ENCODE measurements around the gene IPO4.

The IPO4 gene

DNA sequence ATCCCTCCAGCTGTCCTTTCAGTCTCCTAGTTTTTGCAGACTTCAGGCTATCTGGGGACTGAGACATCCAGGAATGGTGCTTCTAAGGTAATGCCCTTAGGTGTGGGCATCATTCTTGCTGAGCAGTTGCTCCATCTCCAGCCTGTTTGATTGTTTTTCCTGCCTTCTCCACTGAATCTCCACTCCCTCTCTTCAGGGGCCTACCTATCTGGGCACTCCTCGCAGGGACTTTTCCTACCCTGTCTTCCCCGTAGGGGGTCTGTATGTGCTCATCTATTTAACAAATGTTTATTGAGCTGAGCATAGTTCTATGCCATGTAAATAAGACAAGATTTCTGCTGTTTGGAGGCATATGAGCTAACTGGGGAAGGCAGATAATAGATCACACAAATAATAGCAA is 55.6 kb downstream of the IPO4 start:
- Histone ChIP-seq H2BK5ac (ENCODE audit: low read depth, low read length, poor library complexity, severe bottlenecking) (no peak overlapping the region), H3K9ac (ENCODE audit: low read length) (no peak overlapping the region), H3K23ac (ENCODE audit: low read length in 2 of 2) (no peak overlapping the region), H2AK5ac (ENCODE audit: low read length, severe bottlenecking) (no peak overlapping the region), H3K27me3 (ENCODE audit: control insufficient read depth in 1 of 2, insufficient read depth in 1 of 2, low read length in 2 of 2) (no peaks in the 10 kb centered on the region), H4K91ac (ENCODE audit: low read length) (no peak overlapping the region), H3K79me1 (replicated peaks; ENCODE audit: low read length, poor library complexity, severe bottlenecking) (peaks cover 13% of the 10 kb centered on the region), H3K4me2 (ENCODE audit: low read length, poor library complexity, severe bottlenecking) (no peak overlapping the region), H4K8ac (ENCODE audit: low read length) (no peak overlapping the region), H2BK120ac (ENCODE audit: low read depth, low read length) (no peak overlapping the region), H2AFZ (ENCODE audit: low read depth, low read length) (no peak overlapping the region), H3K4me1 (ENCODE audit: control insufficient read depth, insufficient read depth, low read depth, low read length) (peaks cover 13% of the 10 kb centered on the region), H3K4me3 (ENCODE audit: insufficient read depth in 1 of 2, low read depth in 1 of 2, low read length in 2 of 2) (no peak overlapping the region), H2BK15ac (ENCODE audit: low read depth, poor library complexity, severe bottlenecking) (no peak overlapping the region), H3K9me3 (ENCODE audit: control insufficient read depth, low read length) (no peaks in the 10 kb centered on the region), H3K4ac (ENCODE audit: low read depth in 1 of 2, low read length in 2 of 2) (no peak overlapping the region), H3K27ac (ENCODE audit: low read length, poor library complexity, severe bottlenecking) (no peak overlapping the region), H2BK12ac (ENCODE audit: low read length in 2 of 2) (no peak overlapping the region), H3K18ac (ENCODE audit: low read depth in 1 of 2, low read length in 2 of 2) (no peak overlapping the region), H3K36me3 (ENCODE audit: control insufficient read depth in 1 of 2, insufficient read depth in 2 of 2, low read depth in 1 of 2, low read length in 2 of 2) (peaks cover 8 to 18% of the 10 kb centered on the region in 2 experiments), H3K14ac (ENCODE audit: low read length in 2 of 2) (no peak overlapping the region)
- 100% methylated on average over 1 of the region's 2 CpGs for WGBS
- DNase-seq, result no peak

DNA sequence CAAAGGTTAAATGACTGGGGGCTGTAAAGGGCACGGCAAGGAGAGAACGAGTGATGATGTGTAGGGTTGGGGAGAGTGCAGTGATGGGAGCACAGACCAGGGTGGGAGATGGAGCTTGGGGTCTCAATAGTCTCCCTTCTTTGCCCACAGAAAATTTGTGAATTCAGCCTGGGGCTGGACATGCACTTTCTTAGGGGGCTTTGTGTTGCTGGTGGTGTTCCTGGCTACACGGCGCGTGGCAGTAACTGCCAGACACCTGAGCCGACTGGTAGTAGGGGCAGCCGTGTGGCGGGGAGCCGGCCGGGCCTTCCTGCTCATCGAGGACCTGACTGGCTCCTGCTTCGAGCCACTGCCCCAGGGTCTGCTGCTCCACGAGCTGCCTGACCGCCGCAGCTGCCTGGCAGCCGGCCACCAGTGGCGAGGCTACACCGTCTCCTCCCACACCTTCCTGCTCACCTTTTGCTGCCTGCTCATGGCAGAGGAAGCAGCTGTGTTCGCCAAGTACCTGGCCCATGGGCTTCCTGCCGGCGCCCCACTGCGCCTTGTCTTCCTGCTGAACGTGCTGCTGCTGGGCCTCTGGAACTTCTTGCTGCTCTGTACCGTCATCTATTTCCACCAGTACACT is 56.4 kb downstream of the IPO4 start:
- Histone ChIP-seq H3K4me3 (ENCODE audit: insufficient read depth in 1 of 2, low read depth in 1 of 2, low read length in 2 of 2) (no peak overlapping the region), H2AK5ac (ENCODE audit: low read length, severe bottlenecking) (no peak overlapping the region), H3K27me3 (ENCODE audit: control insufficient read depth in 1 of 2, insufficient read depth in 1 of 2, low read length in 2 of 2) (no peaks in the 10 kb centered on the region), H3K9ac (ENCODE audit: low read length) (no peak overlapping the region), H3K4ac (ENCODE audit: low read depth in 1 of 2, low read length in 2 of 2) (no peak overlapping the region), H3K4me1 (ENCODE audit: control insufficient read depth, insufficient read depth, low read depth, low read length) (peaks cover 11% of the 10 kb centered on the region), H2BK120ac (ENCODE audit: low read depth, low read length) (no peak overlapping the region), H3K9me3 (ENCODE audit: control insufficient read depth, low read length) (no peaks in the 10 kb centered on the region), H3K36me3 (ENCODE audit: control insufficient read depth in 1 of 2, insufficient read depth in 2 of 2, low read depth in 1 of 2, low read length in 2 of 2) (peaks cover under 1 to 12% of the 10 kb centered on the region in 2 experiments), H2BK12ac (ENCODE audit: low read length in 2 of 2) (no peak overlapping the region), H2AFZ (ENCODE audit: low read depth, low read length) (no peak overlapping the region), H4K91ac (ENCODE audit: low read length) (no peak overlapping the region), H3K18ac (ENCODE audit: low read depth in 1 of 2, low read length in 2 of 2) (no peak overlapping the region), H4K8ac (ENCODE audit: low read length) (peak overlapping the region; percentile 36), H3K79me1 (replicated peaks; ENCODE audit: low read length, poor library complexity, severe bottlenecking) (peaks cover 9% of the 10 kb centered on the region), H3K14ac (ENCODE audit: low read length in 2 of 2) (no peak overlapping the region), H3K23ac (ENCODE audit: low read length in 2 of 2) (no peak overlapping the region), H2BK15ac (ENCODE audit: low read depth, poor library complexity, severe bottlenecking) (no peak overlapping the region), H2BK5ac (ENCODE audit: low read depth, low read length, poor library complexity, severe bottlenecking) (no peak overlapping the region), H3K27ac (ENCODE audit: low read length, poor library complexity, severe bottlenecking) (no peak overlapping the region), H3K4me2 (ENCODE audit: low read length, poor library complexity, severe bottlenecking) (no peak overlapping the region)
- WGBS, result 88% methylated on average over 24 of the region's 24 CpGs
- DNase-seq, result no peak

DNA sequence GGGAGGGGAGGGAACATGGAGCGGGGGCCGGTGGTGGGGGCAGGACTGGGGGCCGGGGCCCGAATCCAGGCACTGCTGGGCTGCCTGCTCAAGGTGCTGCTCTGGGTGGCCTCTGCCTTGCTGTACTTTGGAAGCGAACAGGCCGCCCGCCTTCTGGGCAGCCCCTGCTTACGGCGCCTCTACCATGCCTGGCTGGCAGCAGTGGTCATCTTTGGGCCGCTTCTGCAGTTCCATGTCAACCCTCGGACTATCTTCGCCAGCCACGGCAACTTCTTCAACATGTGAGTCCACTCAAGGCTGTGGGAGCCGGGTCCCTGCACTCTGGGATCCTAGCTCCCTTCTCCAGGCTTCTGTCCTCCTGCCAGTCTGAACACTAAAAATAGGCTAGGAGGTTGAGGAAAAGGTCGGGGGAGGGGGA is 57.1 kb downstream of the IPO4 start:
- H2AFZ ChIP-seq (ENCODE audit: low read depth, low read length), result no peak overlapping the region
- no peak overlapping the region for H2BK5ac ChIP-seq (ENCODE audit: low read depth, low read length, poor library complexity, severe bottlenecking)
- H4K91ac ChIP-seq (ENCODE audit: low read length), result no peak overlapping the region
- no peak overlapping the region for H2BK120ac ChIP-seq (ENCODE audit: low read depth, low read length)
- H3K18ac ChIP-seq (ENCODE audit: low read depth in 1 of 2, low read length in 2 of 2), result no peak overlapping the region
- no peak overlapping the region for H3K4ac ChIP-seq (ENCODE audit: low read depth in 1 of 2, low read length in 2 of 2)
- H3K4me2 ChIP-seq (ENCODE audit: low read length, poor library complexity, severe bottlenecking), result no peak overlapping the region
- no peak overlapping the region for H3K14ac ChIP-seq (ENCODE audit: low read length in 2 of 2)
- WGBS, result 91% methylated on average over 15 of the region's 15 CpGs
- H3K23ac ChIP-seq (ENCODE audit: low read length in 2 of 2), result no peak overlapping the region
- H3K4me3 ChIP-seq (ENCODE audit: insufficient read depth in 1 of 2, low read depth in 1 of 2, low read length in 2 of 2), result no peak overlapping the region
- H3K79me1 ChIP-seq (replicated peaks; ENCODE audit: low read length, poor library complexity, severe bottlenecking), result peaks cover 3% of the 10 kb centered on the region
- no peak overlapping the region for H3K9ac ChIP-seq (ENCODE audit: low read length)
- peaks cover 0 to 12% of the 10 kb centered on the region in 2 experiments for H3K36me3 ChIP-seq (ENCODE audit: control insufficient read depth in 1 of 2, insufficient read depth in 2 of 2, low read depth in 1 of 2, low read length in 2 of 2)
- no peak overlapping the region for H3K27ac ChIP-seq (ENCODE audit: low read length, poor library complexity, severe bottlenecking)
- H2AK5ac ChIP-seq (ENCODE audit: low read length, severe bottlenecking), result no peak overlapping the region
- DNase-seq, result no peak
- H4K8ac ChIP-seq (ENCODE audit: low read length), result no peak overlapping the region
- peaks cover 6% of the 10 kb centered on the region for H3K4me1 ChIP-seq (ENCODE audit: control insufficient read depth, insufficient read depth, low read depth, low read length)
- H3K9me3 ChIP-seq (ENCODE audit: control insufficient read depth, low read length), result no peaks in the 10 kb centered on the region
- H3K27me3 ChIP-seq (ENCODE audit: control insufficient read depth in 1 of 2, insufficient read depth in 1 of 2, low read length in 2 of 2), result no peaks in the 10 kb centered on the region
- H2BK15ac ChIP-seq (ENCODE audit: low read depth, poor library complexity, severe bottlenecking), result no peak overlapping the region
- no peak overlapping the region for H2BK12ac ChIP-seq (ENCODE audit: low read length in 2 of 2)

DNA sequence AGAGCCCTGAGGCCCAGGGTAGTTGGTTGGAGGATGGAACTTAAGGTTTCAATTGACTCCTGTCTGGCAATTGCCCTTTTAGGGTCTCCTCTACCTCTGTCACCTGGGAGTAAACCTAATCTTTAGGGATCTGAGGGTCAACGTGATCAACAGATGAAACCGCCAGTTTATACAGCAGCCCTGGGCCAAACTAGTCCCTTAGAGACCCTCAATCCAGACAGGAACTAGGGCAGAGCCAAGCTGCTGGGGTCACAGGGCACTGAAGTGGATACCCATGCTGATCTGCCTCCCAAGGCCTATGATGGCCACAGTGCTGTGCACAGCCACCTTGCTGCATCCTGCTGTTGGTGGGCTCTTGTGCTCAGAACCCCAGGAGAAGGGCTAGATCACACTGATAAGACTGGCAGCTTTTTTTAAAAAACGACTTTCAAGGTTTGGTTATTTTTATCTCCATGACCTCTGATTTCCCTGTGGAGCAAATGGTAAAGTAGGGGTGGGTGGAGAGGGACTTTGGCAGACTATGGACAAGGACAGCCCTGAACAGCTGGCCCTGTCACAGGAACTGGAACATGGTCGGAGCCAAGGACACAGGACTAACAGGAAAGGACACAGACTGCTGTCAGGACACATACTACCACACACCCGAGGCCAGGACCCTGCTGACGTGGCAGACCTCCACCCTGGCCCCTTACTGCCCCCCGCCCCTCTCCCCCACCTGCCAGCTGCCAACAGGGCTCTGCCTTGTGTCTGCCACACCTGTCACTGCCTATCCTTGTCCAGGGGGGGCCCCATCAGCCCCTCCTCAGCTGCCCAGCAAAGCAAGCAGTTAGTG is 57.7 kb downstream of the IPO4 start:
- Histone ChIP-seq H4K8ac (ENCODE audit: low read length) (no peak overlapping the region), H3K4me3 (ENCODE audit: insufficient read depth in 1 of 2, low read depth in 1 of 2, low read length in 2 of 2) (no peak overlapping the region), H3K23ac (ENCODE audit: low read length in 2 of 2) (no peak overlapping the region), H3K9me3 (ENCODE audit: control insufficient read depth, low read length) (no peaks in the 10 kb centered on the region), H2BK5ac (ENCODE audit: low read depth, low read length, poor library complexity, severe bottlenecking) (no peak overlapping the region), H2BK15ac (ENCODE audit: low read depth, poor library complexity, severe bottlenecking) (no peak overlapping the region), H3K9ac (ENCODE audit: low read length) (no peak overlapping the region), H2BK120ac (ENCODE audit: low read depth, low read length) (no peak overlapping the region), H4K91ac (ENCODE audit: low read length) (no peak overlapping the region), H3K36me3 (ENCODE audit: control insufficient read depth in 1 of 2, insufficient read depth in 2 of 2, low read depth in 1 of 2, low read length in 2 of 2) (peaks cover 0 to 12% of the 10 kb centered on the region in 2 experiments), H3K4ac (ENCODE audit: low read depth in 1 of 2, low read length in 2 of 2) (no peak overlapping the region), H3K18ac (ENCODE audit: low read depth in 1 of 2, low read length in 2 of 2) (no peak overlapping the region), H3K4me1 (ENCODE audit: control insufficient read depth, insufficient read depth, low read depth, low read length) (peaks cover 4% of the 10 kb centered on the region), H3K79me1 (replicated peaks; ENCODE audit: low read length, poor library complexity, severe bottlenecking) (no peaks in the 10 kb centered on the region), H2BK12ac (ENCODE audit: low read length in 2 of 2) (no peak overlapping the region), H3K14ac (ENCODE audit: low read length in 2 of 2) (no peak overlapping the region), H3K27me3 (ENCODE audit: control insufficient read depth in 1 of 2, insufficient read depth in 1 of 2, low read length in 2 of 2) (no peaks in the 10 kb centered on the region), H2AK5ac (ENCODE audit: low read length, severe bottlenecking) (no peak overlapping the region), H2AFZ (ENCODE audit: low read depth, low read length) (no peak overlapping the region), H3K4me2 (ENCODE audit: low read length, poor library complexity, severe bottlenecking) (no peak overlapping the region), H3K27ac (ENCODE audit: low read length, poor library complexity, severe bottlenecking) (no peak overlapping the region)
- 75% methylated on average over 6 of the region's 7 CpGs for WGBS
- DNase-seq, result no peak
